Stimulated activated CD8-positive, alpha-beta memory T cell treated with anti-CD3 and anti-CD28 coated beads, Interleukin-12 subunit alpha, Interleukin-12 subunit beta, amount 100 ng/mL, for 1 hour (primary cell): ENCODE results near the gene MVD.

Experiments used
- DNase-seq: peaks from one replicate; pipeline ENCODE4 v3.0.0-alpha.2; 2020; ENCODE audit warnings: low read depth

Gene MVD

GRCh38 chr16:88655053-88655732, 7.7 kb downstream of the MVD start:
- DNase-seq = no peak

GRCh38 chr16:88654363-88655052, 8.4 kb downstream of the MVD start:
- DNase-seq = no peak

GRCh38 chr16:88653596-88654362, 9.1 kb downstream of the MVD start:
- DNase-seq = no peak

- DNase-seq = no peak
These were observed 9.8 kb downstream of the MVD start for GRCh38 chr16:88653101-88653500.

- no peak for DNase-seq
These were observed 10.2 kb downstream of the MVD start for GRCh38 chr16:88652762-88653063.

GRCh38 chr16:88651989-88652761, 10.7 kb downstream of the MVD start:
- DNase-seq = no peak

GRCh38 chr16:88651276-88651988, 11.5 kb downstream of the MVD start:
- peak; percentile 39 for DNase-seq

- DNase-seq = peak; percentile 66
These were observed 12.1 kb downstream of the MVD start, which contains the start of gene CYBA for GRCh38 chr16:88650749-88651275. CYBA (minus strand) TSS chr16:88651053; CDS start chr16:88651013, 40 bp downstream.

- DNase-seq = no peak
These were observed 12.8 kb downstream of the MVD start for GRCh38 chr16:88649924-88650748.

- no peak for DNase-seq
These were observed 13.5 kb downstream of the MVD start for GRCh38 chr16:88649195-88649923.

- DNase-seq = no peak
These were observed 15.5 kb downstream of the MVD start for GRCh38 chr16:88647178-88648070.

- DNase-seq = no peak
These were observed 16.4 kb downstream of the MVD start for GRCh38 chr16:88646345-88647034.

GRCh38 chr16:88645941-88646340, 16.9 kb downstream of the MVD start:
- no peak for DNase-seq

- DNase-seq = no peak
These were observed 17.4 kb downstream of the MVD start for GRCh38 chr16:88645455-88645854.

GRCh38 chr16:88643644-88643932, 19.3 kb downstream of the MVD start:
- no peak for DNase-seq

- DNase-seq = no peak
These were observed 19.8 kb downstream of the MVD start for GRCh38 chr16:88642881-88643643.

- DNase-seq = no peak
These were observed 22.2 kb downstream of the MVD start for GRCh38 chr16:88640498-88641247.
